NCI-H1436 treated with DMSO at 0.1 percent for 48 hours (cell line): ENCODE results near the gene SYN1.
A peak's percentile ranks its signal among the peaks of the same experiment; 100 is the strongest.
"Not testable (repeated sequence)": the region's sequence is repeated elsewhere in the genome, so short reads cannot be mapped to it uniquely, and the experiment has no call there.

Source experiments
- DNase-seq: peaks from one replicate; lab custom pipeline; 2025; lab: John Stamatoyannopoulos, UW

Gene SYN1

DNA sequence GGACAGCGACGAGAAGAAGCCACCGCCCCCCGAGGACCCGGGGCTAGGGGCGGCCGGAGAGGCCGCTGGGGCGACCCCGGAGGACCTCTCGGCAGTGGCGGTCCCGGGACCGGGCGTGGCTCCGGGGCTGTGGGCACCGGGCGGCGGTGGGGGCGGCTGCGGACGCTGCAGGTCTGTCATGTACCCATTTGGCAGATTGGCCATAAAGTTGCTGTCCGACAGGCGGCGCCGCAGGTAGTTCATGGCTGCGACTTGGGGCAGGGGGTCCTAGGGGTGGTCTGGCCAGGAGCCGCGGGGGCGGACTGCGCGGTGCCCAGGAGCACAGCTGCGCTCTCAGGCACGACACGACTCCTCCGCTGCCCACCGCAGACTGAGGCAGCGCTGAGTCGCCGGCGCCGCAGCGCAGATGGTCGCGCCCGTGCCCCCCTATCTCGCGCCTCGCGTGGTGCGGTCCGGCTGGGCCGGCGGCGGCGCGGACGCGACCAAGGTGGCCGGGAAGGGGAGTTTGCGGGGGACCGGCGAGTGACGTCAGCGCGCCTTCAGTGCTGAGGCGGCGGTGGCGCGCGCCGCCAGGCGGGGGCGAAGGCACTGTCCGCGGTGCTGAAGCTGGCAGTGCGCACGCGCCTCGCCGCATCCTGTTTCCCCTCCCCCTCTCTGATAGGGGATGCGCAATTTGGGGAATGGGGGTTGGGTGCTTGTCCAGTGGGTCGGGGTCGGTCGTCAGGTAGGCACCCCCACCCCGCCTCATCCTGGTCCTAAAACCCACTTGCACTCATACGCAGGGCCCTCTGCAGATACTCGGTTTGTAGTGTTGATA lies at the start of gene SYN1:
Gene SYN1, minus strand, starts transcription at position 372 of the 817 bp plus-strand sequence. Its CDS starts 129 bp downstream, at position 243.
- peak; percentile 18 for DNase-seq

- not testable (repeated sequence) for DNase-seq
Measured at GRCh38 chrX:47665797-47666196, 46.1 kb upstream of the SYN1 start.

- no peak for DNase-seq
Measured at GRCh38 chrX:47664737-47665136, 45.1 kb upstream of the SYN1 start.

DNA sequence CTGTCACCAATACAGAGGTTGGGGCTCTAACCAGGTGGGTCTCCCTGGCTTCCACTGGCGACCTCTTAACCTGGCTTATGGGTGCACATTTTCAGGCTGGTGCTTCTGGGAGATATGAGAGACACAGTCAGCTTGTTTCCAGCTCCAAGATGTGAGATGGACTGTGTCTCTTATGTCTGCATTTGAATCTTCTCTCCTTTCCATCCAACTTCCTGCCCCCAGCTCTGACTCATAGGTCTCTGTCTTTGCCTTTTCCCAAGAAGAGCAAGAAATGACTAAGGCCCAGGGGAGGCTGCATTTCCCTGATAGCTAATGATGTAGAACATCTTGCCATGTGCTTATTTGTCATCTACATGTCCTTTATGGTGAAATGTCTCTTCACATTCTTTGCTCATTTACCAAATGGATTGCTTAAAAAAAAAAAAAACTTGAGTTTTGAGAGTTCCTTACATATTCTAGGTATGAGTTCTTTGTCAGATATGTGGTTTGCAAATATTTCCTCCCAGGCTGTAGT lies 42.5 kb upstream of the SYN1 start:
- no peak for DNase-seq

DNA sequence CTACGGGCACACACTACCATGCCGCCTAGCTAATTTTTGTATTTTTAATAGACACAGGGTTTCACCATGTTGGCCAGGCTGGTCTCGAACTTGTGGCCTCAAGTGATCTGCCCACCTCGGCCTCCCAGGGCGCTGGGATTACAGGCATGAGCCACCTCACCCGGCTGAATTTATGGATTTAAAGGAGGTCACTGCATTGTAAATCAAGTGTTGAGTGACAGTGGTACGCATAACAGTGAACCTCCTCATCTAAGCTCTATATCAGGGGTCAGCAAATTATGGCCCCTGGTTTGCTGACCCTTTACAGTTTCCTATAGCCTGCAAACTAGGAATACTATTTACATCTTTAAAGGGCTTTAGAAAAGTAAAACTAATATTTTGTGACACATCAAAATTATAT lies 41.9 kb upstream of the SYN1 start:
- DNase-seq: no peak

GRCh38 chrX:47659421-47659726 lies 39.7 kb upstream of the SYN1 start:
- no peak for DNase-seq

DNA sequence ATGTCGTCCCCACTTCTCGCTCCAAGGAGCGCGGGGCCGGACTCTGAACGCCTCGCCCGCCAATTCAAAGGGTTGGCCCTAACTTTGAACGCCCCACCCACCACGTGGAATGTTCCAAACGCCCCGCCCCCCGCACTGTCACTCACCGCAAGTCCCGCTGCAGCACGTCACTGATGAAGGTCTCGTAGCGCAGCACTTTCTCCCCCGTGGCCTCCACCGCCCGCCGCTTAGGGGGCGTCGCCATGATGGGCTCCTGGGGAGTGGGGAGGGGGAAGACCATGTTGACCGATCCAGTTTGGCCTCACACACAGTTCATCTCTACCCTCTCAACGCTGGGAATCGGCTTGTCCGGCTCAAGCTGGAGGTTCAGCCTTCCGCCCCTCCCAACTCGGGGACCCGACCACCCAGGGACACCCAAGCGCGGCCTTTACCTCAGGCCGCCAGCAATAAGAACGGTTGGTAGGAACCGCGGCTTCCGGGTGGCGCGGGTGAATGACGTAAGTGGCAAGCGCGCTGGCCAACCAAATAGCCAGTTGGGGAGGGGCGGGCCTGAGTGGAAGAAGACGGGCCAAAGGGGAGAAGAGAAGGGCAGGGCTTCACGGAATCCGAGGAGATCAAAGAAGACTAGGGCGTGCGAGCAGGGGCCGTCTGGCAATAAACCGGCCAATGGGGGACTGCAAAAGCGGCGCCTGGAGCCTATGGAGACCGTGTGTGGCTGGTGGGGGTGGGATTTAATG lies 39.2 kb upstream of the SYN1 start, which contains the start of gene UXT:
Gene UXT, minus strand, starts transcription at position 497 of the 737 bp plus-strand sequence. Its CDS starts 253 bp downstream, at position 244.
- DNase-seq: peak; percentile 63

GRCh38 chrX:47658301-47658683 lies 38.6 kb upstream of the SYN1 start:
- DNase-seq: no peak

- DNase-seq: no peak
Measured at GRCh38 chrX:47651043-47651905, 31.6 kb upstream of the SYN1 start.

DNA sequence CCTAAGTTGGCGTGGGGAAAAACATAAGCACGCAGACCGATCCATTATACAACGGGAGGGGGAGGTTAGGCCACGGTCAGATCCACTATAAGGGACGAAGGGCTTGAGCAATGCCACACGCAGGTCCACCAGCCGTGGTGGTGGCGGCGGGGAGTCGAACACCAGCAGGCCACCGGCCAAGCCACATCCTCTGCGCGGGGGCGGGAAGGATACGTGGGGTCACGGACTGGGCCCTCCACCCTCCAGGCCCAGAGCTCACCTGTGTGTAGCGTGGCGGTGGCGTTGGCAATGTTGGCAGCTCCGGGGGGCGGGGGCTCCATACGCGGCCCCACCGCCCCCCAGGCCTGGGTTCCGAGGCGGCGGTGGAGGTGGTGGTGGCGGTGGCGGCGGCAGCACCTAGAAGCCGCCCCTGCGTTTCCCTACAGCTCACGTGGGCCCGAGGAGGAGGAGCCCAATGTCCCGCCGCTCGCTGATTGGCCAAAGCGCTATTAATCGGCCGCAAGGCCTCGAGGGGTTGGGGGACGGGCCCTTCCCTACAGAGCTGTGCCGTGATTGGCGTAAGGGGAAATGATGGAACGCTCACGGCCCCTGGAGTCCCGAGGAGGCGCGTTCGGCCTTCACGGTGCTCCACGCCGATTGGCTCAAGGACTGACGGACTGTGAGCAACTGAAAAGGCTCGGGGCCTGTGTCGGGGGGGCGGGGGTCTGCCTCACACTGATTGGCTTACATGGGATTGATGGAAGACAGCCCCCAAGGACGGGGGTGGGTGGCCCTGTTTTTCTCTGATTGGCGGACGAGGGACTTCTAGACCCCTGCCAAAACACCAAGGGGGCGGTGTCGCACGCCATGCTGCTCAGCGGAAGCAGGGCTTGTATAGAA lies 30.7 kb upstream of the SYN1 start, which contains the start of gene ELK1:
Gene ELK1, minus strand, starts transcription at position 400 of the 879 bp plus-strand sequence. CDS start 9,122 bp downstream, outside the sequence.
- peak; percentile 90 for DNase-seq

- DNase-seq: no peak
Measured at GRCh38 chrX:47649781-47650163, 30.1 kb upstream of the SYN1 start.

- no peak for DNase-seq
Measured at GRCh38 chrX:47649271-47649670, 29.6 kb upstream of the SYN1 start.

GRCh38 chrX:47648376-47648775 lies 28.7 kb upstream of the SYN1 start:
- DNase-seq: no peak

DNA sequence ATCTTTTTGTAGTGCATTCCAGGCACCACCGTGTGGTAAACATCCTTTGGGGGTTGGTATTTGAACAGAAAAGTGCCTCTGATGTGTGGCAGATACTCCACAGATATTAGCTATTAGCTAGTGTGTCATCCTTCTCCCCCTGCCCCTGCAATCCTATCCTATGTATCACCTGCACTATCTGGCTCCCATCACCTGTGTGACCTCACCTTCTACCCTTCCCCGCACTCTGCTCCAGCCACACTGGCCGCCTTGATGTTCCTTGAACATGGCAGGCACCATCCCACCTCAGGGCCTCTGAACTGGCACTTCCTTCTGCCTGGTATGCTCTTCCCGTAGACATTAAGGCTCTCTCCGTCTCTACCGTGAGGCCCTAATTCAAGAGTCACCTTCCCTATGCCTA lies 27.0 kb upstream of the SYN1 start:
- no peak for DNase-seq

- DNase-seq: no peak
Measured at GRCh38 chrX:47645530-47645929, 25.9 kb upstream of the SYN1 start.

GRCh38 chrX:47644557-47645091 lies 25.0 kb upstream of the SYN1 start:
- no peak for DNase-seq

DNA sequence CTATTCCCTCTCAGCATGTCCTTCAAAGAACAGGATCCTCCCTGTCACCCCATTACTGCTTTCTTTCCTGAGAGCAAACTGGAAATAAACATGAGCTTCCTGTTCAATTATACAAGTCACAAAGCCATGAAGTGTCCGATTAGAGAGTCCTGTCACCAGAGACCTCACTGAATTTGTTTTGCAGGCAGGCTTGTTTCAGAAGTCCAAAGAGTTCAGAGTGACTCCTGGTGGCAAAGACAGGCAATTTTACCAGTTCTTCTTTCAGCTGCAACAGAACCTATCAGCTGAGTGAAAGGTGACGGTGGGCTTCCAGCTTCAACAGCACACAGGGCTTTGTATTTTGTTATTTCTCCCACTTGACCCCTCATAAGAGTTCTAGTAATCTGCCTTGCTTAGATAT lies 24.3 kb upstream of the SYN1 start:
- DNase-seq: no peak

- no peak for DNase-seq
Measured at GRCh38 chrX:47638816-47639215, 19.2 kb upstream of the SYN1 start.

GRCh38 chrX:47637546-47638195 lies 18.0 kb upstream of the SYN1 start:
- no peak for DNase-seq

- DNase-seq: no peak
Measured at GRCh38 chrX:47634871-47635575, 15.4 kb upstream of the SYN1 start.
